Smooth muscle cell of bladder (primary cell): ENCODE measurements around the gene ITPRIP. TPM values are rescaled to one million over a fixed set of nuclear protein-coding genes. Genes with fewer than 3 reads are reported as not detected.

Source experiments
- total RNA-seq: library from RNA; depleted of rRNA; stranded (reverse); fragments of >200 nt; gene quantifications from 2 replicates; pipeline ENCODE4 v1.2.3, GENCODE V29; 2014

The ITPRIP gene
- 9.6 and 10.7 TPM in 2 replicates for total RNA-seq

GRCh38 chr10:104337985-104338735, at the start of gene ITPRIP:
TSS of gene ITPRIP (minus strand) at chr10:104338465. CDS start at chr10:104316051, 22,414 bp downstream.

GRCh38 chr10:104353325-104354048, 15.2 kb upstream of the ITPRIP start, which contains the start of gene CFAP58:
TSS of gene CFAP58 (plus strand) at chr10:104353833. CDS start at chr10:104353898, 65 bp downstream.

DNA sequence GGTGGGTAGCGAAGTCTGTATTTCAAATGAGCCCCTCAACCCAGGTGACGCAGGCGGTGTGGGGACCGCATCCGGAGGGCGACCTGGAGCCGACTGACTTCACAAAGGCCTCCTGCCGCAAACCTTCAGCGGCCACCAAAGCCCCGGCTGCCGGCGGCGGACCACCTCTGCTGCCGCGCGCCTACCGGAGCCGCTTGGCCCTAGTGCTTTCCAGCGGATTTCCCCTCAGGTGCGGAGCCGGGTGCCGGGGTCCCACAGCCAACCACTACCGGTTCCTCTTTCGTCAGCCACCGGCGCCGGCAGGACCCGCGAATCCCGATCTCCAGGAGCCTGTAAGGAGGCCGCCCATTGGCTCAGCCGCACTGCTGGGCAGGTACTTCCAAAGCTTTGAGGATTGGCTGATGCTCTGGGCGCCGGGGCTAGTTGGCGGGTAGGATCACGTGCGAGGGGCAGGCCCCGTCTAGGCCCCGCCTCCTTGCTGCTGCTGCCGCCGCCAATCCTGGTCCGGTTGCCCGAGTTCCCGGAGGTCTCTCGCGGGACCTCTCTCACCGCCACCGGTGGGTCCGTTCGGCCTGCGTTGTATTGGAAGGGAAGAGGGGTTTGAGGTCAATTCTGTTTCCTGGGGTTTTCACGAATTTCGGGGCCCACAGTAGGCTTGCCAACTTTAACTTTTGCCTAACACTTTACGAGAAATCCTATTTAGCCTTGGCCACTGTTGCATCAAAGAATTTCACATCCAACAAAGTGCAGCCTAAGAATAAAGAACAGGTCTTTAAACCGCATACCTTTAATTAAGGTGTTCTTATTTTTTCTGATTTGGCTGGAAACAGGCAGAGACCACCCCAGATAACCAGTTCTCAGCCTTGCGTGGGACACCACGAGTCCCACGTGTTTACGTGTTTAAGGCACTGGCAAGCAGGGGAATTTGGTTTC, 69.3 kb downstream of the ITPRIP start, which contains the start of gene GSTO2:
Gene GSTO2, plus strand, starts transcription at position 472 of the 933 bp plus-strand sequence. CDS start 5,732 bp downstream, outside the sequence.

Other genes starting within 250 kb of the ITPRIP start
- gene SFR1, start 216.3 kb downstream of the ITPRIP start, total RNA-seq: 4.8 and 6.1 TPM in 2 replicates
- gene CFAP43, start 106.1 kb downstream of the ITPRIP start, total RNA-seq: 0.09 and 0.14 TPM in 2 replicates
- gene GSTO1, start 83.6 kb downstream of the ITPRIP start, total RNA-seq: 186 and 212 TPM in 2 replicates
- 2.0 and 3.3 TPM in 2 replicates for gene GSTO2, start 69.3 kb downstream of the ITPRIP start, total RNA-seq
- 0.92 and 1.3 TPM in 2 replicates for gene CFAP58, start 15.4 kb upstream of the ITPRIP start, total RNA-seq